Immature natural killer cell (primary cell): ENCODE measurements around the gene TRPV2. TPM values are rescaled to one million over a fixed set of nuclear protein-coding genes. Genes with fewer than 3 reads are reported as not detected.
"Not testable (repeated sequence)": the region's sequence is repeated elsewhere in the genome, so short reads cannot be mapped to it uniquely, and the experiment has no call there.

Experiments
- DNase-seq, 3 donors: peaks; one replicate each; pipeline ENCODE4 v3.0.0; 2022; ENCODE audit warnings: mixed read lengths in 1 of 3
- H3K27ac Mint-ChIP-seq, 6 donors: one replicate each; pipeline ENCODE4 v1.8.0; 2020; ENCODE audit warnings: mixed read lengths in 6 of 6, mild to moderate bottlenecking in 5 of 6, inconsistent platforms in 4 of 6, moderate library complexity in 3 of 6
- H3K27me3 Mint-ChIP-seq, 3 donors: one replicate each; pipeline ENCODE4 v1.8.0; 2020 to 2021; ENCODE audit warnings: low read depth in 3 of 3, mild to moderate bottlenecking in 3 of 3, mixed read lengths in 3 of 3, moderate library complexity in 3 of 3, inconsistent platforms in 1 of 3
- H3K36me3 Mint-ChIP-seq, 3 donors: one replicate each; pipeline ENCODE4 v1.8.0; 2020; ENCODE audit warnings: mixed read lengths in 3 of 3, inconsistent platforms in 2 of 3, mild to moderate bottlenecking in 2 of 3
- H3K4me1 Mint-ChIP-seq, 2 donors: one replicate each; pipeline ENCODE4 v1.8.0; 2020; ENCODE audit warnings: inconsistent platforms in 2 of 2, mild to moderate bottlenecking in 2 of 2, mixed read lengths in 2 of 2, moderate library complexity in 1 of 2
- H3K4me3 Mint-ChIP-seq, 5 donors: one replicate each; pipeline ENCODE4 v1.8.0; 2020; ENCODE audit warnings: mild to moderate bottlenecking in 5 of 5, mixed read lengths in 5 of 5, inconsistent platforms in 3 of 5, moderate library complexity in 3 of 5
- H3K9me3 Mint-ChIP-seq, 6 donors: one replicate each; pipeline ENCODE4 v1.8.0; 2020; ENCODE audit warnings: mild to moderate bottlenecking in 6 of 6, mixed read lengths in 6 of 6, inconsistent platforms in 4 of 6, moderate library complexity in 3 of 6
- polyA plus RNA-seq, 3 donors: library from polyadenylated mRNA; unstranded; fragments of 300-500 nt; fragmentation: Illumina TruSeq; gene quantifications; one replicate each; pipeline ENCODE4 v1.2.3, GENCODE V29; 2021

The TRPV2 gene
- polyA plus RNA-seq, 3 donors from 2014 or later: 151 to 206 (median 202) TPM

- peaks cover 27 to 49% of the 10 kb centered on the region in 2 donors for H3K4me1 Mint-ChIP-seq
- H3K36me3 Mint-ChIP-seq: peaks cover 3 to 13% (median 8%) of the 10 kb centered on the region in 3 donors
- no peak overlapping the region for H3K4me3 Mint-ChIP-seq
- no peak for DNase-seq
- H3K27me3 Mint-ChIP-seq: peaks cover 3 to 10% (median 3%) of the 10 kb centered on the region in 3 donors
- H3K9me3 Mint-ChIP-seq: no peaks in the 10 kb centered on the region
- H3K27ac Mint-ChIP-seq: peak overlapping the region in 1 of 6 donors; percentile 1
Measured at GRCh38 chr17:16443511-16444257, 28.3 kb downstream of the TRPV2 start.

- H3K4me1 Mint-ChIP-seq: peaks cover 23 to 42% of the 10 kb centered on the region in 2 donors
- peaks cover 0 to 5% (median 0%) of the 10 kb centered on the region in 3 donors for H3K27me3 Mint-ChIP-seq
- DNase-seq: no peak
- H3K9me3 Mint-ChIP-seq: no peaks in the 10 kb centered on the region
- H3K4me3 Mint-ChIP-seq: no peak overlapping the region
- H3K27ac Mint-ChIP-seq: peak overlapping the region in 1 of 6 donors; percentile 1
- H3K36me3 Mint-ChIP-seq: peaks cover 3 to 13% (median 8%) of the 10 kb centered on the region in 3 donors
Measured at GRCh38 chr17:16444258-16444886, 29.0 kb downstream of the TRPV2 start.

- DNase-seq: no peak
- no peaks in the 10 kb centered on the region for H3K9me3 Mint-ChIP-seq
- no peak overlapping the region for H3K4me3 Mint-ChIP-seq
- H3K27ac Mint-ChIP-seq: peak overlapping the region in 3 of 6 donors; percentile 9 to 61 (median 22)
- H3K27me3 Mint-ChIP-seq: no peaks in the 10 kb centered on the region
- peaks cover 7 to 22% of the 10 kb centered on the region in 2 donors for H3K4me1 Mint-ChIP-seq
- peaks cover 0 to 10% (median 8%) of the 10 kb centered on the region in 3 donors for H3K36me3 Mint-ChIP-seq
Measured at GRCh38 chr17:16446338-16446983, 31.1 kb downstream of the TRPV2 start.

GRCh38 chr17:16447676-16448075 is 32.3 kb downstream of the TRPV2 start:
- DNase-seq: no peak
- H3K4me3 Mint-ChIP-seq: no peak overlapping the region

GRCh38 chr17:16448490-16448889 is 33.1 kb downstream of the TRPV2 start:
- Mint-ChIP-seq H3K4me3 (no peak overlapping the region), H3K36me3 (peaks cover 0 to 7% (median 0%) of the 10 kb centered on the region in 3 donors), H3K9me3 (no peaks in the 10 kb centered on the region), H3K27me3 (peaks cover 0 to 3% (median 3%) of the 10 kb centered on the region in 3 donors), H3K27ac (peak overlapping the region in 2 of 6 donors; percentile 53 to 56), H3K4me1 (peaks cover 3 to 11% of the 10 kb centered on the region in 2 donors)
- DNase-seq: no peak

More at GRCh38 chr17:16447676-16448075, 32.3 kb downstream of the TRPV2 start:
- H3K4me1 Mint-ChIP-seq: peaks cover 0 to 10% of the 10 kb centered on the region in 2 donors
- no peaks in the 10 kb centered on the region for H3K9me3 Mint-ChIP-seq
- no peaks in the 10 kb centered on the region for H3K27me3 Mint-ChIP-seq
- peaks cover 0 to 7% (median under 1%) of the 10 kb centered on the region in 3 donors for H3K36me3 Mint-ChIP-seq
- peak overlapping the region in 2 of 6 donors; percentile 30 to 43 for H3K27ac Mint-ChIP-seq

- no peaks in the 10 kb centered on the region for H3K9me3 Mint-ChIP-seq
- peaks cover 0 to 5% (median 0%) of the 10 kb centered on the region in 3 donors for H3K36me3 Mint-ChIP-seq
- DNase-seq: no peak
- peaks cover 0 to 3% (median 3%) of the 10 kb centered on the region in 3 donors for H3K27me3 Mint-ChIP-seq
- no peak overlapping the region for H3K27ac Mint-ChIP-seq
- H3K4me1 Mint-ChIP-seq: peaks cover 3 to 11% of the 10 kb centered on the region in 2 donors
- H3K4me3 Mint-ChIP-seq: no peak overlapping the region
Measured at GRCh38 chr17:16449121-16449570, 33.8 kb downstream of the TRPV2 start.

GRCh38 chr17:16450028-16450427 is 34.7 kb downstream of the TRPV2 start:
- no peak for DNase-seq
- Mint-ChIP-seq H3K27ac (peak overlapping the region in 2 of 6 donors; percentile 24 to 30), H3K9me3 (no peaks in the 10 kb centered on the region), H3K4me3 (no peak overlapping the region), H3K27me3 (peaks cover 0 to 3% (median 3%) of the 10 kb centered on the region in 3 donors), H3K4me1 (peaks cover 3 to 11% of the 10 kb centered on the region in 2 donors), H3K36me3 (peaks cover 0 to 3% (median 0%) of the 10 kb centered on the region in 3 donors)

- not testable (repeated sequence) for H3K9me3 Mint-ChIP-seq, H3K36me3 Mint-ChIP-seq, H3K27me3 Mint-ChIP-seq, H3K4me3 Mint-ChIP-seq, H3K4me1 Mint-ChIP-seq, DNase-seq, H3K27ac Mint-ChIP-seq
Measured at GRCh38 chr17:16452268-16452667, 36.9 kb downstream of the TRPV2 start.

GRCh38 chr17:16453493-16453851 is 38.1 kb downstream of the TRPV2 start:
- Mint-ChIP-seq H3K27ac (peak overlapping the region in 2 of 6 donors; percentile 20 to 64), H3K36me3 (no peaks in the 10 kb centered on the region), H3K9me3 (no peaks in the 10 kb centered on the region), H3K4me3 (no peak overlapping the region), H3K27me3 (peaks cover 3 to 4% (median 3%) of the 10 kb centered on the region in 3 donors), H3K4me1 (peaks cover 3 to 7% of the 10 kb centered on the region in 2 donors)
- DNase-seq: no peak

GRCh38 chr17:16455997-16456741 is 40.8 kb downstream of the TRPV2 start:
- Mint-ChIP-seq H3K36me3 (no peaks in the 10 kb centered on the region), H3K9me3 (no peaks in the 10 kb centered on the region), H3K27ac (no peak overlapping the region), H3K4me3 (no peak overlapping the region), H3K4me1 (peaks cover 3 to 7% of the 10 kb centered on the region in 2 donors), H3K27me3 (peaks cover 3 to 5% (median 4%) of the 10 kb centered on the region in 3 donors)
- DNase-seq: no peak

GRCh38 chr17:16456742-16457316 is 41.5 kb downstream of the TRPV2 start:
- H3K4me3 Mint-ChIP-seq: no peak overlapping the region
- peaks cover 3 to 7% of the 10 kb centered on the region in 2 donors for H3K4me1 Mint-ChIP-seq
- no peak overlapping the region for H3K27ac Mint-ChIP-seq
- no peaks in the 10 kb centered on the region for H3K36me3 Mint-ChIP-seq
- H3K27me3 Mint-ChIP-seq: peaks cover 3 to 5% (median 4%) of the 10 kb centered on the region in 3 donors
- no peak for DNase-seq
- no peaks in the 10 kb centered on the region for H3K9me3 Mint-ChIP-seq

GRCh38 chr17:16459271-16459670 is 43.9 kb downstream of the TRPV2 start:
- DNase-seq: no peak
- Mint-ChIP-seq H3K4me1 (no peaks in the 10 kb centered on the region), H3K27me3 (peaks cover 0 to 6% (median 1%) of the 10 kb centered on the region in 3 donors), H3K4me3 (no peak overlapping the region), H3K36me3 (no peaks in the 10 kb centered on the region), H3K27ac (peak overlapping the region in 1 of 6 donors; percentile 9), H3K9me3 (no peaks in the 10 kb centered on the region)
